IMR-90 (cell line): ENCODE results near the gene IQGAP2. TPM values are rescaled to one million over a fixed set of nuclear protein-coding genes. Genes with fewer than 3 reads are reported as not detected.

Source experiments
- ATAC-seq: fragments of 200-7000 bp; cut with Tn5 transposase; 2 replicates; pipeline ENCODE4 v1.9.1; 2020; ENCODE audit warnings: low read depth, mild to moderate bottlenecking, moderate library complexity
- BruUV-seq: library from RNA; stranded (reverse); fragments of 400-500 nt; replicated peaks from 2 replicates; lab custom pipeline; 2021; lab: Mats Ljungman, UMichigan
- CTCF ChIA-PET: fragments of 300-600 bp; formaldehyde crosslinking; extraction: SDS; loops from one replicate; lab custom pipeline; 2021; ENCODE audit warnings: antibody characterized with exemption; lab: Yijun Ruan, JAX
- POLR2A ChIA-PET: fragments of 300-600 bp; sonication (Branson Sonifier 250); formaldehyde crosslinking; loops from one replicate; lab custom pipeline; 2022; ENCODE audit warnings: antibody characterized with exemption; ENCODE audit not compliant: unreplicated experiment; lab: Charles Lee
- DNase-seq: peaks from one replicate; pipeline ENCODE4 v3.0.0; 2013
- H2AFZ ChIP-seq: replicated peaks from 2 replicates; pipeline ENCODE3; 2013; ENCODE audit warnings: low read length, mild to moderate bottlenecking; ENCODE audit not compliant: poor library complexity
- H2AK5ac ChIP-seq: 2 replicates; pipeline ENCODE4 v1.6.1; 2013; ENCODE audit warnings: low read depth, low read length, inconsistent platforms
- H2AK9ac ChIP-seq: replicated peaks from 2 replicates; pipeline ENCODE3; 2013; ENCODE audit warnings: mild to moderate bottlenecking, low read depth, low read length, moderate library complexity; ENCODE audit not compliant: poor library complexity
- H2BK120ac ChIP-seq: 2 replicates; pipeline ENCODE4 v1.6.1; 2013; ENCODE audit warnings: low read depth, low read length, inconsistent platforms
- H2BK15ac ChIP-seq: 3 replicates; pipeline ENCODE4 v1.6.1; 2013; ENCODE audit warnings: low read depth, low read length, inconsistent platforms
- H2BK20ac ChIP-seq: 2 replicates; pipeline ENCODE4 v1.6.1; 2013; ENCODE audit warnings: low read depth, mild to moderate bottlenecking, inconsistent platforms, low read length, moderate library complexity
- H2BK5ac ChIP-seq: 2 replicates; pipeline ENCODE4 v1.6.1; 2013; ENCODE audit warnings: mild to moderate bottlenecking, low read depth, low read length, inconsistent platforms; ENCODE audit not compliant: poor library complexity, severe bottlenecking
- H3K14ac ChIP-seq: replicated peaks from 2 replicates; pipeline ENCODE4 v1.6.1; 2013; ENCODE audit warnings: low read depth, low read length, inconsistent platforms
- H3K18ac ChIP-seq: 2 replicates; pipeline ENCODE4 v1.6.1; 2013; ENCODE audit warnings: low read depth, low read length, control low read depth
- H3K23ac ChIP-seq: 2 replicates; pipeline ENCODE4 v1.6.1; 2013; ENCODE audit warnings: low read depth, low read length, inconsistent platforms
- H3K27ac ChIP-seq: 2 replicates; pipeline ENCODE4 v1.5.1; 2013; ENCODE audit warnings: mild to moderate bottlenecking, control low read depth, low read length; ENCODE audit not compliant: insufficient read depth
- H3K27me3 ChIP-seq: 2 replicates; pipeline ENCODE4 v1.6.1; 2013; ENCODE audit warnings: low read length; ENCODE audit not compliant: control insufficient read depth, insufficient read depth
- H3K36me3 ChIP-seq: 2 replicates; pipeline ENCODE4 v1.6.1; 2013; ENCODE audit warnings: low read length, mixed read lengths; ENCODE audit not compliant: control insufficient read depth, insufficient read depth
- H3K4ac ChIP-seq: 2 replicates; pipeline ENCODE4 v1.6.1; 2013; ENCODE audit warnings: low read depth, low read length, inconsistent platforms
- H3K4me1 ChIP-seq: 2 replicates; pipeline ENCODE4 v1.6.1; 2013; ENCODE audit warnings: low read length, mixed read lengths; ENCODE audit not compliant: control insufficient read depth, insufficient read depth
- H3K4me2 ChIP-seq: 2 replicates; pipeline ENCODE4 v1.6.1; 2013; ENCODE audit warnings: low read depth, mild to moderate bottlenecking, control low read depth, low read length, moderate library complexity
- H3K4me3 ChIP-seq: 2 replicates; pipeline ENCODE4 v1.5.1; 2013; ENCODE audit warnings: low read depth, mild to moderate bottlenecking, control low read depth, low read length, moderate library complexity; ENCODE audit not compliant: insufficient read depth
- H3K56ac ChIP-seq: 2 replicates; pipeline ENCODE4 v1.6.1; 2013; ENCODE audit warnings: low read length, inconsistent platforms; ENCODE audit not compliant: insufficient read depth; ENCODE audit errors: extremely low read depth
- H3K79me1 ChIP-seq, 2 experiments: 2 replicates each; pipeline ENCODE4 v1.6.1; 2013; ENCODE audit warnings: low read length in 2 of 2, inconsistent platforms in 1 of 2, low read depth in 1 of 2
- H3K9ac ChIP-seq: 2 replicates; pipeline ENCODE4 v1.6.1; 2013; ENCODE audit warnings: low read depth, low read length, control low read depth
- H3K9me1 ChIP-seq: 2 replicates; pipeline ENCODE4 v1.6.1; 2013; ENCODE audit warnings: low read length, inconsistent platforms; ENCODE audit not compliant: insufficient read depth
- H3K9me3 ChIP-seq: 2 replicates; pipeline ENCODE4 v1.6.1; 2013; ENCODE audit warnings: low read length; ENCODE audit not compliant: control insufficient read depth, insufficient read depth
- H4K20me1 ChIP-seq: 2 replicates; pipeline ENCODE4 v1.6.1; 2013; ENCODE audit warnings: low read length, inconsistent platforms; ENCODE audit not compliant: insufficient read depth
- H4K5ac ChIP-seq: 2 replicates; pipeline ENCODE4 v1.6.1; 2013; ENCODE audit warnings: mild to moderate bottlenecking, low read depth, low read length, control low read depth
- H4K8ac ChIP-seq, 2 experiments: 2 replicates each; pipeline ENCODE4 v1.6.1; 2013; ENCODE audit warnings: low read depth in 2 of 2, low read length in 2 of 2, control low read depth in 1 of 2, inconsistent platforms in 1 of 2
- H4K91ac ChIP-seq: 2 replicates; pipeline ENCODE4 v1.6.1; 2013; ENCODE audit warnings: low read depth, low read length, inconsistent platforms; ENCODE audit not compliant: insufficient read depth
- BHLHE40 ChIP-seq: fragments of 150-350 bp; IDR thresholded peaks from 2 replicates; pipeline ENCODE4 v1.6.1; 2016; ENCODE audit warnings: mild to moderate bottlenecking, low read depth, low read length
- CEBPB ChIP-seq: IDR thresholded peaks from 2 replicates; pipeline ENCODE4 v1.6.1; 2012; ENCODE audit warnings: low read depth, low read length, improper control_type of control experiment
- CHD1 ChIP-seq: IDR thresholded peaks from 2 replicates; pipeline ENCODE4 v1.6.1; 2012; ENCODE audit warnings: low read depth, low read length, improper control_type of control experiment
- FOS ChIP-seq: fragments of 150-350 bp; IDR thresholded peaks from 2 replicates; pipeline ENCODE4 v1.6.1; 2016; ENCODE audit warnings: low read depth, low read length
- MAFK ChIP-seq: IDR thresholded peaks from 2 replicates; pipeline ENCODE4 v1.6.1; 2012; ENCODE audit warnings: low read depth, low read length, improper control_type of control experiment
- MAZ ChIP-seq: IDR thresholded peaks from 2 replicates; pipeline ENCODE4 v1.6.1; 2012; ENCODE audit warnings: low read depth, mild to moderate bottlenecking, low read length, improper control_type of control experiment, moderate library complexity, borderline replicate concordance
- MXI1 ChIP-seq: IDR thresholded peaks from 2 replicates; pipeline ENCODE4 v1.6.1; 2012; ENCODE audit warnings: low read depth, mild to moderate bottlenecking, low read length, moderate library complexity, borderline replicate concordance
- NFE2L2 ChIP-seq: fragments of 150-350 bp; IDR thresholded peaks from 2 replicates; pipeline ENCODE4 v1.6.1; 2016; ENCODE audit warnings: low read depth, mild to moderate bottlenecking, low read length
- POLR2A ChIP-seq: IDR thresholded peaks from 2 replicates; pipeline ENCODE4 v1.6.1; 2012; ENCODE audit warnings: mild to moderate bottlenecking, low read depth, low read length
- RAD21 ChIP-seq: IDR thresholded peaks from 2 replicates; pipeline ENCODE4 v1.6.1; 2012; ENCODE audit warnings: low read length, improper control_type of control experiment
- RCOR1 ChIP-seq: IDR thresholded peaks from 2 replicates; pipeline ENCODE4 v1.6.1; 2012; ENCODE audit warnings: mild to moderate bottlenecking, low read length, improper control_type of control experiment; ENCODE audit not compliant: insufficient replicate concordance
- RFX5 ChIP-seq: IDR thresholded peaks from 2 replicates; pipeline ENCODE4 v1.8.0; 2012; ENCODE audit warnings: low read depth, mild to moderate bottlenecking, low read length, moderate library complexity
- SMC3 ChIP-seq: fragments of 150-350 bp; IDR thresholded peaks from 2 replicates; pipeline ENCODE4 v1.6.1; 2016; ENCODE audit warnings: low read depth, mild to moderate bottlenecking, antibody characterized with exemption, low read length, moderate library complexity
- WGBS, 2 experiments: methylation state at CpG; one replicate each; pipeline versions ENCODE4 v1.1.5 to v1.1.7; 2013; ENCODE audit warnings: missing lambda C conversion rate in 2 of 2; ENCODE audit not compliant: insufficient read length in 1 of 2; ENCODE audit errors: extremely low coverage in 2 of 2; 5-methylcytosine and 5-hydroxymethylcytosine counted together
- dilution Hi-C: fragments of 300-500 bp; cut with HindIII; formaldehyde crosslinking; loops from one replicate; pipeline ENCODE4 v1.14.3; 2018; ENCODE audit warnings: low sequenced_read_pairs; ENCODE audit not compliant: unreplicated experiment
- in situ Hi-C: fragments of 300-500 bp; cut with MboI; formaldehyde crosslinking; loops from 3 replicates; pipeline ENCODE4 v1.14.3; 2019; ENCODE audit warnings: low sequenced_read_pairs, inconsistent platforms, mixed read lengths
- intact Hi-C: fragments of 100-400 bp; cut with micrococcal nuclease; formaldehyde crosslinking; loops from 2 replicates; pipeline ENCODE4 v1.10.0; 2022
- polyA plus RNA-seq, 3 experiments: library from polyadenylated mRNA; depleted of rRNA; stranded (reverse); fragments of >200 nt; gene quantifications; 2 replicates each; pipeline ENCODE4 v1.2.3, GENCODE V29; 2012; ENCODE audit warnings: low replicate concordance in 1 of 3
- total RNA-seq: library from RNA; depleted of rRNA; stranded (reverse); fragments of >200 nt; gene quantifications from 2 replicates; pipeline ENCODE4 v1.2.3, GENCODE V29; 2012
- TF ChIP-seq, protein P1 (sequence below): conservative IDR thresholded peaks from 2 replicates; pipeline ENCODE4 v1.5.1; 2012; ENCODE audit warnings: mild to moderate bottlenecking, low read depth, low read length, improper control_type of control experiment
- TF ChIP-seq, protein P2 (sequence below): fragments of 150-350 bp; IDR thresholded peaks from 2 replicates; pipeline ENCODE4 v1.6.1; 2017; ENCODE audit warnings: mild to moderate bottlenecking, antibody characterized with exemption, low read length, low read depth
- TF ChIP-seq, protein P3 (sequence below): fragments of 150-350 bp; IDR thresholded peaks from 2 replicates; pipeline ENCODE4 v1.6.1; 2016; ENCODE audit warnings: low read depth, mild to moderate bottlenecking, low read length, moderate library complexity, borderline replicate concordance

The IQGAP2 gene
- total and polyA plus RNA-seq, 2 of the 4 experiments (the other 2 are of a cell fraction), result 0.21 to 0.36 TPM

DNA sequence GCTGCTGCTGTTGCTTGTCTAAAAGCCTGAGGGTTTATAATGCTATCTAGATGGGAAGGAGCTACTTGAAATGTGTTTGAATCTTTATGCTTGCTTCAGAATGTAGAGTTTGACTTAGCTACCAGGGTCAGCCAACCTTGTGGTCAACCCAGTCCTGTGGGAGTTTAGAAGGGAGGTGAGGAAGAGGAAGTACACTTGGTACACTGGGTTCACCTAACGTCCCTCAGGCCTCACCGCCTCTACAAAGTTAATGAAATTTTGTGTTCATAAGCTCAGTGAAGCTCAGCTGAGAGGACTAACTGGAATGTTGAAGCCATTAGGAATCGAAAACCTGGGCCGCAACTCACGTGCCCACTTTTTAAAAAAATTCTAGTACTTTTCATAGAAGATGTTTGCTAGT is 10.7 kb downstream of the IQGAP2 start:
- Histone ChIP-seq H2AK5ac (no peak overlapping the region), H4K91ac (no peak overlapping the region), H3K56ac (no peak overlapping the region), H3K4me1 (no peaks in the 10 kb centered on the region), H3K9me3 (no peaks in the 10 kb centered on the region), H3K4ac (no peak overlapping the region), H4K5ac (no peak overlapping the region), H3K14ac (no peak overlapping the region), H3K27ac (no peak overlapping the region), H2BK20ac (no peak overlapping the region), H2AK9ac (no peak overlapping the region), H4K8ac (no peak overlapping the region), H2BK120ac (no peak overlapping the region), H4K20me1 (no peaks in the 10 kb centered on the region), H2AFZ (no peak overlapping the region), H3K9ac (no peak overlapping the region), H3K79me1 (no peaks in the 10 kb centered on the region), H3K23ac (no peak overlapping the region), H3K18ac (no peak overlapping the region), H3K4me2 (no peak overlapping the region), H3K36me3 (no peaks in the 10 kb centered on the region), H2BK15ac (no peak overlapping the region), H3K4me3 (no peak overlapping the region), H3K9me1 (no peaks in the 10 kb centered on the region), H2BK5ac (no peak overlapping the region), H3K27me3 (peaks cover 1% of the 10 kb centered on the region)
- intact Hi-C loops, result no loop called here
- ChIA-PET CTCF (no interaction called here), POLR2A (no interaction called here)
- 75% methylated on average over 2 of the region's 5 CpGs; no CpG with 5 or more reads in 1 of the 2 experiments for WGBS, 2 experiments
- ATAC-seq (no peak), DNase-seq (no peak)
- BruUV-seq, result no TSS peak
- TF ChIP-seq MAZ, result no peak
- no peak for TF ChIP-seq RAD21
- TF ChIP-seq SMC3, result no peak
- no peak for TF ChIP-seq RCOR1
- TF ChIP-seq BHLHE40, result no peak
- TF ChIP-seq CHD1, result no peak
- no peak for TF ChIP-seq FOS
- TF ChIP-seq CEBPB, result no peak
- TF ChIP-seq, protein P1, sequence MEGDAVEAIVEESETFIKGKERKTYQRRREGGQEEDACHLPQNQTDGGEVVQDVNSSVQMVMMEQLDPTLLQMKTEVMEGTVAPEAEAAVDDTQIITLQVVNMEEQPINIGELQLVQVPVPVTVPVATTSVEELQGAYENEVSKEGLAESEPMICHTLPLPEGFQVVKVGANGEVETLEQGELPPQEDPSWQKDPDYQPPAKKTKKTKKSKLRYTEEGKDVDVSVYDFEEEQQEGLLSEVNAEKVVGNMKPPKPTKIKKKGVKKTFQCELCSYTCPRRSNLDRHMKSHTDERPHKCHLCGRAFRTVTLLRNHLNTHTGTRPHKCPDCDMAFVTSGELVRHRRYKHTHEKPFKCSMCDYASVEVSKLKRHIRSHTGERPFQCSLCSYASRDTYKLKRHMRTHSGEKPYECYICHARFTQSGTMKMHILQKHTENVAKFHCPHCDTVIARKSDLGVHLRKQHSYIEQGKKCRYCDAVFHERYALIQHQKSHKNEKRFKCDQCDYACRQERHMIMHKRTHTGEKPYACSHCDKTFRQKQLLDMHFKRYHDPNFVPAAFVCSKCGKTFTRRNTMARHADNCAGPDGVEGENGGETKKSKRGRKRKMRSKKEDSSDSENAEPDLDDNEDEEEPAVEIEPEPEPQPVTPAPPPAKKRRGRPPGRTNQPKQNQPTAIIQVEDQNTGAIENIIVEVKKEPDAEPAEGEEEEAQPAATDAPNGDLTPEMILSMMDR, result no peak
- no peak for TF ChIP-seq RFX5
- TF ChIP-seq, protein P2, sequence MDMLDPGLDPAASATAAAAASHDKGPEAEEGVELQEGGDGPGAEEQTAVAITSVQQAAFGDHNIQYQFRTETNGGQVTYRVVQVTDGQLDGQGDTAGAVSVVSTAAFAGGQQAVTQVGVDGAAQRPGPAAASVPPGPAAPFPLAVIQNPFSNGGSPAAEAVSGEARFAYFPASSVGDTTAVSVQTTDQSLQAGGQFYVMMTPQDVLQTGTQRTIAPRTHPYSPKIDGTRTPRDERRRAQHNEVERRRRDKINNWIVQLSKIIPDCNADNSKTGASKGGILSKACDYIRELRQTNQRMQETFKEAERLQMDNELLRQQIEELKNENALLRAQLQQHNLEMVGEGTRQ, result no peak
- TF ChIP-seq, protein P3, sequence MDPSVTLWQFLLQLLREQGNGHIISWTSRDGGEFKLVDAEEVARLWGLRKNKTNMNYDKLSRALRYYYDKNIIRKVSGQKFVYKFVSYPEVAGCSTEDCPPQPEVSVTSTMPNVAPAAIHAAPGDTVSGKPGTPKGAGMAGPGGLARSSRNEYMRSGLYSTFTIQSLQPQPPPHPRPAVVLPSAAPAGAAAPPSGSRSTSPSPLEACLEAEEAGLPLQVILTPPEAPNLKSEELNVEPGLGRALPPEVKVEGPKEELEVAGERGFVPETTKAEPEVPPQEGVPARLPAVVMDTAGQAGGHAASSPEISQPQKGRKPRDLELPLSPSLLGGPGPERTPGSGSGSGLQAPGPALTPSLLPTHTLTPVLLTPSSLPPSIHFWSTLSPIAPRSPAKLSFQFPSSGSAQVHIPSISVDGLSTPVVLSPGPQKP, result no peak
- TF ChIP-seq NFE2L2, result no peak
- no peak for TF ChIP-seq MXI1
- TF ChIP-seq MAFK, result no peak
- no peak for TF ChIP-seq POLR2A
- dilution Hi-C loops, result no loop called here
- in situ Hi-C loops, result no loop called here
